Measurements from ENCODE around the gene USP3.

The USP3 gene

DNA sequence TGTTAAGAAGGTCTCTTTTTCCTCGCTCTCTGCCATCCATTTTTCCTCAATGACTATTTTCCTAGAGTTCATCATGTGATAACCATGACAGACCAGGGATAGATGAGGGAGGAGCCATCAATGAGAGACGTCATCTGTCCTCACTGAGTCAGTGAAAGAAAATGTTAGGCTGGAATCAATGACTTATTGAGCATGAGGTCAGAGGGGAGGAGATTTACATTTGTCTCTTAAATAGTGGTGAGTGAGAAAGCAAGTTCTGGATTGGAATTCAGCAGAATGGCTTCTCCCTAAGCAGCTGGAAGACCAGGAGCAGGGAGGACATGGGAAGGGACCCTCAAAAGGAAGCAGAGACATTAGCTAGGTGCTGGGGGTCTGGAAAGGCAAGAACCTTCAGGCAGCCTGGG is 28.2 kb upstream of the USP3 start:
- peak overlapping the region; percentile 95 for H3K27ac ChIP-seq
- TF ChIP-seq ZFX (IDR thresholded peaks at IDR 0.05), result no peak
- TF ChIP-seq, protein P1, sequence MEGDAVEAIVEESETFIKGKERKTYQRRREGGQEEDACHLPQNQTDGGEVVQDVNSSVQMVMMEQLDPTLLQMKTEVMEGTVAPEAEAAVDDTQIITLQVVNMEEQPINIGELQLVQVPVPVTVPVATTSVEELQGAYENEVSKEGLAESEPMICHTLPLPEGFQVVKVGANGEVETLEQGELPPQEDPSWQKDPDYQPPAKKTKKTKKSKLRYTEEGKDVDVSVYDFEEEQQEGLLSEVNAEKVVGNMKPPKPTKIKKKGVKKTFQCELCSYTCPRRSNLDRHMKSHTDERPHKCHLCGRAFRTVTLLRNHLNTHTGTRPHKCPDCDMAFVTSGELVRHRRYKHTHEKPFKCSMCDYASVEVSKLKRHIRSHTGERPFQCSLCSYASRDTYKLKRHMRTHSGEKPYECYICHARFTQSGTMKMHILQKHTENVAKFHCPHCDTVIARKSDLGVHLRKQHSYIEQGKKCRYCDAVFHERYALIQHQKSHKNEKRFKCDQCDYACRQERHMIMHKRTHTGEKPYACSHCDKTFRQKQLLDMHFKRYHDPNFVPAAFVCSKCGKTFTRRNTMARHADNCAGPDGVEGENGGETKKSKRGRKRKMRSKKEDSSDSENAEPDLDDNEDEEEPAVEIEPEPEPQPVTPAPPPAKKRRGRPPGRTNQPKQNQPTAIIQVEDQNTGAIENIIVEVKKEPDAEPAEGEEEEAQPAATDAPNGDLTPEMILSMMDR (conservative IDR thresholded peaks at IDR 0.05), result no peak

DNA sequence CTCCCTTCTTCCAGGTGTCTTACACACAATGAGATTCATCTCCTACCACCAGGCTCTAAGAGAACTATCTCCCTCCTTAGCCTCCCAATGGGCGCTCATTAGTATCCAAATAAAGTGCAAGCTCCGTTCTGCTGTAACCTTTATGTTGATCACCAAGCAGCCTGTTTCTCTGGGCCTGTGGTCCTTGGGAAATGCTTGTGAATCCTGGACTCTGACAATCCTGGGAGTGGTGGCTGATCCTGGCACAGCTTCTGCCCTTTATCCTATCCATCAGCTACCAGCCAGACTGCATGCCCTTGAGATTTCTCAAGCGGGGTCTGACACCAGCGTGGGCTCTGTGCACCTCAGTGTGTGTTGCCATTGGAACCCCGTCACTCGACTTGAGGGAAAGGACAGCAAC is 26.1 kb upstream of the USP3 start:
- no peak overlapping the region for H3K27ac ChIP-seq
- TF ChIP-seq, protein P1 (conservative IDR thresholded peaks at IDR 0.05), result no peak
- no peak for TF ChIP-seq ZFX (IDR thresholded peaks at IDR 0.05)

- no peak overlapping the region for H3K27ac ChIP-seq
- no peak for TF ChIP-seq ZFX (IDR thresholded peaks at IDR 0.05)
- TF ChIP-seq, protein P1 (conservative IDR thresholded peaks at IDR 0.05), result no peak
Measured at GRCh38 chr15:63480441-63480821, 24.0 kb upstream of the USP3 start.

- no peak overlapping the region for H3K27ac ChIP-seq
- TF ChIP-seq ZFX (IDR thresholded peaks at IDR 0.05), result no peak
- TF ChIP-seq, protein P1 (conservative IDR thresholded peaks at IDR 0.05), result no peak
Measured at GRCh38 chr15:63481105-63481810, 23.1 kb upstream of the USP3 start.

GRCh38 chr15:63482874-63483323 is 21.5 kb upstream of the USP3 start:
- no peak overlapping the region for H3K27ac ChIP-seq
- TF ChIP-seq, protein P1 (conservative IDR thresholded peaks at IDR 0.05), result no peak
- no peak for TF ChIP-seq ZFX (IDR thresholded peaks at IDR 0.05)

- no peak overlapping the region for H3K27ac ChIP-seq
- TF ChIP-seq, protein P1 (conservative IDR thresholded peaks at IDR 0.05), result no peak
- no peak for TF ChIP-seq ZFX (IDR thresholded peaks at IDR 0.05)
Measured at GRCh38 chr15:63483521-63484371, 20.6 kb upstream of the USP3 start.
